Effector memory CD8-positive, alpha-beta T cell (primary cell): ENCODE data around the gene FIBP.
A peak's percentile ranks its signal among the peaks of the same experiment; 100 is the strongest.

Experiments
- ATAC-seq: fragments of 150-1000 bp; cut with Tn5 transposase; replicated peaks from 2 replicates; pipeline ENCODE4 v1.10.0; 2021; ENCODE audit warnings: mild to moderate bottlenecking, moderate library complexity
- DNase-seq, 3 experiments: peaks; one replicate each; pipeline ENCODE4 v3.0.0; 2021
- H3K27ac Mint-ChIP-seq, 2 donors: one replicate each; pipeline ENCODE4 v1.8.0; 2022; ENCODE audit warnings: mild to moderate bottlenecking in 2 of 2, mixed read lengths in 2 of 2, moderate library complexity in 2 of 2
- H3K27me3 Mint-ChIP-seq, 2 donors: one replicate each; pipeline ENCODE4 v1.8.0; 2022; ENCODE audit warnings: mixed read lengths in 2 of 2
- H3K36me3 Mint-ChIP-seq: one replicate; pipeline ENCODE4 v1.8.0; 2022; ENCODE audit warnings: mild to moderate bottlenecking, moderate library complexity, mixed read lengths; ENCODE audit not compliant: insufficient read depth
- H3K4me1 Mint-ChIP-seq, 2 donors: one replicate each; pipeline ENCODE4 v1.8.0; 2022; ENCODE audit warnings: low read depth in 2 of 2, mixed read lengths in 2 of 2
- H3K4me3 Mint-ChIP-seq, 2 donors: one replicate each; pipeline ENCODE4 v1.8.0; 2022; ENCODE audit warnings: mild to moderate bottlenecking in 2 of 2, mixed read lengths in 2 of 2, moderate library complexity in 2 of 2
- H3K9me3 Mint-ChIP-seq, 2 donors: one replicate each; pipeline ENCODE4 v1.8.0; 2022; ENCODE audit warnings: mixed read lengths in 2 of 2

FIBP gene

GRCh38 chr11:65880844-65881421, 7.3 kb downstream of the FIBP start:
- Mint-ChIP-seq H3K36me3 (peaks cover 30% of the 10 kb centered on the region), H3K9me3 (no peaks in the 10 kb centered on the region)

GRCh38 chr11:65880027-65880426, 8.2 kb downstream of the FIBP start:
- Mint-ChIP-seq H3K36me3 (peaks cover 28% of the 10 kb centered on the region), H3K9me3 (no peaks in the 10 kb centered on the region), H3K27me3 (no peaks in the 10 kb centered on the region), H3K27ac (peak overlapping the region; percentile 92), H3K4me1 (peaks cover 51 to 52% of the 10 kb centered on the region in 2 donors), H3K4me3 (peak overlapping the region; percentile 88 to 90)
- ATAC-seq (no peak), DNase-seq (no peak)

More at GRCh38 chr11:65880844-65881421, 7.3 kb downstream of the FIBP start:
- no peaks in the 10 kb centered on the region for H3K27me3 Mint-ChIP-seq
- ATAC-seq (peak; percentile 23), DNase-seq (no peak)
- peak overlapping the region; percentile 88 to 90 for H3K4me3 Mint-ChIP-seq
- H3K27ac Mint-ChIP-seq = peak overlapping the region; percentile 92
- H3K4me1 Mint-ChIP-seq = peaks cover 55 to 57% of the 10 kb centered on the region in 2 donors

DNA sequence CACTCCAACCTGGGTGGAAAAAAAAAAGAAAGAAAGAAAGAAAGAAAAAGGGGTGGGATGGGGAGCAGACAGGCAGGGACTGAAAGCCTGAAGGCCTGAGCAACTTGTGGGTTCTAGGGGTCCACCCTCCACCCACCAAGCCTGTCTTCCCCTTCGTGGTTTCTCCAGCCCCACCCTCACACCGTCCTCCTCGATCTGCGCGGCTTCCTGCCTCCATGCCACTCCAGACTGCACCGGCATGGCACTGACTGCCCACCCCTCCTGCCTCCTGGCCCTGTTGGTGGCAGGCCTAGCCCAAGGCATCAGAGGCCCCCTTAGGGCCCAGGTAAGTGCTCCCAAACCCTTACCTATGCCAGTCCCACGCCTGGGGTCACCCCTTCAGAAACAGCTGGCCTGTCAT, 8.7 kb downstream of the FIBP start, which contains the start of gene CTSW:
Gene CTSW (plus strand): TSS at position 221 of the 400 bp plus-strand sequence. CDS start 18 bp downstream, at position 239.
- H3K4me3 Mint-ChIP-seq = peak within 1 kb of the TSS; percentile 88 to 90

GRCh38 chr11:65873318-65874156, 14.7 kb downstream of the FIBP start:
- DNase-seq = peak; percentile 98 to 100 (median 99)
- peak; percentile 92 for ATAC-seq
- peak overlapping the region; percentile 93 to 96 for H3K27ac Mint-ChIP-seq
- peaks cover 23 to 25% of the 10 kb centered on the region in 2 donors for H3K4me1 Mint-ChIP-seq
- H3K4me3 Mint-ChIP-seq = peak overlapping the region; percentile 91 to 97
- no peaks in the 10 kb centered on the region for H3K27me3 Mint-ChIP-seq
- H3K9me3 Mint-ChIP-seq = no peaks in the 10 kb centered on the region
- peaks cover 5% of the 10 kb centered on the region for H3K36me3 Mint-ChIP-seq

More for the DNA sequence above, 8.7 kb downstream of the FIBP start, which contains the start of gene CTSW:
- Mint-ChIP-seq H3K27ac (peak within 1 kb of the TSS; percentile 92), H3K36me3 (peaks cover 24% of the 10 kb centered on the region), H3K4me1 (peaks cover 47 to 49% of the 10 kb centered on the region in 2 donors), H3K9me3 (no peaks in the 10 kb centered on the region), H3K27me3 (no peaks in the 10 kb centered on the region)
- ATAC-seq (peak; percentile 84), DNase-seq (peak in 1 of 3 experiments; percentile 57)

GRCh38 chr11:65872586-65873317, 15.5 kb downstream of the FIBP start, which contains the start of gene EFEMP2:
EFEMP2 (minus strand) TSS chr11:65872800; CDS start chr11:65872354, 446 bp downstream.
- Mint-ChIP-seq H3K27me3 (no peaks in the 10 kb centered on the region), H3K27ac (peak within 1 kb of the TSS; percentile 93 to 96), H3K4me1 (peaks cover 18 to 20% of the 10 kb centered on the region in 2 donors), H3K36me3 (peaks cover 5% of the 10 kb centered on the region), H3K9me3 (no peaks in the 10 kb centered on the region), H3K4me3 (peak within 1 kb of the TSS; percentile 91 to 97)
- ATAC-seq (peak; percentile 0), DNase-seq (no peak)

GRCh38 chr11:65871811-65872548, 16.3 kb downstream of the FIBP start:
- peak overlapping the region in 1 of 2 donors; percentile 60 for H3K27ac Mint-ChIP-seq
- H3K27me3 Mint-ChIP-seq = no peaks in the 10 kb centered on the region
- peaks cover 18 to 20% of the 10 kb centered on the region in 2 donors for H3K4me1 Mint-ChIP-seq
- no peak for DNase-seq
- H3K4me3 Mint-ChIP-seq = peak overlapping the region; percentile 40 to 50
- no peak for ATAC-seq
- peaks cover 5% of the 10 kb centered on the region for H3K36me3 Mint-ChIP-seq
- H3K9me3 Mint-ChIP-seq = no peaks in the 10 kb centered on the region

- peak overlapping the region; percentile 40 to 50 for H3K4me3 Mint-ChIP-seq
- DNase-seq (no peak), ATAC-seq (no peak)
- H3K27ac Mint-ChIP-seq = peak overlapping the region in 1 of 2 donors; percentile 60
- H3K27me3 Mint-ChIP-seq = no peaks in the 10 kb centered on the region
- no peaks in the 10 kb centered on the region for H3K9me3 Mint-ChIP-seq
- peaks cover 18 to 22% of the 10 kb centered on the region in 2 donors for H3K4me1 Mint-ChIP-seq
- H3K36me3 Mint-ChIP-seq = peaks cover 9% of the 10 kb centered on the region
Observed at GRCh38 chr11:65870706-65871681, 17.3 kb downstream of the FIBP start.

- no peaks in the 10 kb centered on the region for H3K9me3 Mint-ChIP-seq
- H3K4me1 Mint-ChIP-seq = peaks cover 18 to 22% of the 10 kb centered on the region in 2 donors
Observed at GRCh38 chr11:65870307-65870658, 18.0 kb downstream of the FIBP start.

GRCh38 chr11:65869643-65870306, 18.5 kb downstream of the FIBP start:
- H3K27me3 Mint-ChIP-seq = no peaks in the 10 kb centered on the region
- DNase-seq (no peak), ATAC-seq (no peak)
- peak overlapping the region in 1 of 2 donors; percentile 19 for H3K27ac Mint-ChIP-seq
- peak overlapping the region; percentile 34 to 39 for H3K4me3 Mint-ChIP-seq
- no peaks in the 10 kb centered on the region for H3K9me3 Mint-ChIP-seq
- H3K4me1 Mint-ChIP-seq = peaks cover 20 to 22% of the 10 kb centered on the region in 2 donors
- H3K36me3 Mint-ChIP-seq = peaks cover 21% of the 10 kb centered on the region

More at GRCh38 chr11:65870307-65870658, 18.0 kb downstream of the FIBP start:
- ATAC-seq = no peak
- Mint-ChIP-seq H3K4me3 (no peak overlapping the region), H3K27ac (peak overlapping the region; percentile 19 to 53), H3K36me3 (peaks cover 16% of the 10 kb centered on the region), H3K27me3 (no peaks in the 10 kb centered on the region)
- DNase-seq = no peak

DNA sequence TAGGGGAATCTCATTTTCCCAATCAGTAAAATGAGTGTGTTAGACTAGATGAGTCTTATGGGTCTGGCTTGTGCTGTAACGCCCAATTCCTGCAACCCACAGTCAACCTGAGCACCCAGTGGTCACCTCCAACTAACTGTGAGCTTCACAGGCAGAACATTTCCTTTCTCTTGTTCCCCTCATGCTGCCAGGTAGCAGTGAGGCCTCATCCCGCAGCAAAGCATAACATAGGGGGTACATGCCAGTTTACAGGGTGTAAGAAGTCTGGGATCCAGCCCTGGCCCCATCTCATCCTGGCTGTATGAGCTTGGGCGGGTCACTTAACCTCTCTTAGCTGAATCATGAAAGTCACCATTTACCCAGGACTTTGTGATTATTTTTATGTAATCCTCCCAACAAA, 19.4 kb downstream of the FIBP start:
- H3K36me3 Mint-ChIP-seq = peaks cover 30% of the 10 kb centered on the region
- no peaks in the 10 kb centered on the region for H3K9me3 Mint-ChIP-seq
- DNase-seq = no peak
- no peaks in the 10 kb centered on the region for H3K27me3 Mint-ChIP-seq
- ATAC-seq = no peak
- peaks cover 20 to 22% of the 10 kb centered on the region in 2 donors for H3K4me1 Mint-ChIP-seq
- H3K4me3 Mint-ChIP-seq = no peak overlapping the region
- H3K27ac Mint-ChIP-seq = no peak overlapping the region

GRCh38 chr11:65868076-65868667, 20.1 kb downstream of the FIBP start:
- DNase-seq (no peak), ATAC-seq (peak; percentile 65)
- Mint-ChIP-seq H3K27ac (no peak overlapping the region), H3K27me3 (no peaks in the 10 kb centered on the region), H3K4me1 (peaks cover 18 to 22% of the 10 kb centered on the region in 2 donors), H3K9me3 (no peaks in the 10 kb centered on the region), H3K4me3 (no peak overlapping the region), H3K36me3 (peaks cover 36% of the 10 kb centered on the region)
